ENCODE results near the gene ANGPTL8.

ANGPTL8 gene

GRCh38 chr19:11264452-11265176, 25.2 kb downstream of the ANGPTL8 start:
- H3K4me3 ChIP-seq = no peak overlapping the region
- H3K27me3 ChIP-seq (ENCODE audit: low read depth) = no peaks in the 10 kb centered on the region
- DNase-seq (ENCODE audit: low spot score in 2 of 2) = peak in 1 of 2 experiments; percentile 61
- in situ Hi-C loops (cut with MboI; ENCODE audit: low sequenced_read_pairs) = no loop called here
- H3K9me3 ChIP-seq = no peaks in the 10 kb centered on the region
- no peaks in the 10 kb centered on the region for H3K36me3 ChIP-seq (replicated peaks)
- H3K4me1 ChIP-seq = no peaks in the 10 kb centered on the region; the same call in 1 of the 2 replicates

- no peak for DNase-seq (ENCODE audit: low spot score in 2 of 2)
- no peaks in the 10 kb centered on the region; the same call in 1 of the 2 replicates for H3K4me1 ChIP-seq
- in situ Hi-C loops (cut with MboI; ENCODE audit: low sequenced_read_pairs) = no loop called here
Measured at GRCh38 chr19:11265177-11265784, 25.9 kb downstream of the ANGPTL8 start.

GRCh38 chr19:11265785-11266236, 26.4 kb downstream of the ANGPTL8 start:
- H3K36me3 ChIP-seq (replicated peaks) = no peaks in the 10 kb centered on the region
- no peak for DNase-seq (ENCODE audit: low spot score in 2 of 2)
- H3K4me1 ChIP-seq = no peaks in the 10 kb centered on the region; the same call in 1 of the 2 replicates
- no peak overlapping the region for H3K4me3 ChIP-seq
- H3K27me3 ChIP-seq (ENCODE audit: low read depth) = no peaks in the 10 kb centered on the region
- H3K9me3 ChIP-seq = no peaks in the 10 kb centered on the region
- in situ Hi-C loops (cut with MboI; ENCODE audit: low sequenced_read_pairs) = no loop called here

More at GRCh38 chr19:11265177-11265784, 25.9 kb downstream of the ANGPTL8 start:
- no peaks in the 10 kb centered on the region for H3K27me3 ChIP-seq (ENCODE audit: low read depth)
- H3K9me3 ChIP-seq = no peaks in the 10 kb centered on the region
- no peak overlapping the region for H3K4me3 ChIP-seq
- no peaks in the 10 kb centered on the region for H3K36me3 ChIP-seq (replicated peaks)

GRCh38 chr19:11267316-11268085, 28.1 kb downstream of the ANGPTL8 start:
- no peak for DNase-seq (ENCODE audit: low spot score in 2 of 2)
- H3K36me3 ChIP-seq (replicated peaks) = no peaks in the 10 kb centered on the region
- in situ Hi-C loops (cut with MboI; ENCODE audit: low sequenced_read_pairs) = no loop called here
- no peaks in the 10 kb centered on the region for H3K27me3 ChIP-seq (ENCODE audit: low read depth)
- no peaks in the 10 kb centered on the region for H3K4me1 ChIP-seq
- no peak overlapping the region for H3K4me3 ChIP-seq
- H3K9me3 ChIP-seq = no peaks in the 10 kb centered on the region

GRCh38 chr19:11268783-11269267, 29.4 kb downstream of the ANGPTL8 start:
- Histone ChIP-seq H3K27me3 (ENCODE audit: low read depth) (no peaks in the 10 kb centered on the region), H3K4me3 (no peak overlapping the region), H3K36me3 (replicated peaks) (no peaks in the 10 kb centered on the region), H3K4me1 (no peaks in the 10 kb centered on the region), H3K9me3 (no peaks in the 10 kb centered on the region)
- no peak for DNase-seq (ENCODE audit: low spot score in 2 of 2)
- in situ Hi-C loops (cut with MboI; ENCODE audit: low sequenced_read_pairs) = no loop called here

GRCh38 chr19:11269408-11269807, 30.0 kb downstream of the ANGPTL8 start:
- H3K36me3 ChIP-seq (replicated peaks) = no peaks in the 10 kb centered on the region
- no peak for DNase-seq (ENCODE audit: low spot score in 2 of 2)
- no peak overlapping the region for H3K4me3 ChIP-seq
- in situ Hi-C loops (cut with MboI; ENCODE audit: low sequenced_read_pairs) = no loop called here
- no peaks in the 10 kb centered on the region for H3K4me1 ChIP-seq
- no peaks in the 10 kb centered on the region for H3K9me3 ChIP-seq
- H3K27me3 ChIP-seq (ENCODE audit: low read depth) = no peaks in the 10 kb centered on the region

- no peaks in the 10 kb centered on the region for H3K9me3 ChIP-seq
- in situ Hi-C loops (cut with MboI; ENCODE audit: low sequenced_read_pairs) = no loop called here
Measured at GRCh38 chr19:11273296-11273695, 33.9 kb downstream of the ANGPTL8 start.

GRCh38 chr19:11273989-11274388, 34.6 kb downstream of the ANGPTL8 start:
- in situ Hi-C loops (cut with MboI; ENCODE audit: low sequenced_read_pairs) = no loop called here
- Histone ChIP-seq H3K9me3 (no peaks in the 10 kb centered on the region), H3K27me3 (ENCODE audit: low read depth) (no peaks in the 10 kb centered on the region), H3K36me3 (replicated peaks) (no peaks in the 10 kb centered on the region), H3K4me1 (no peaks in the 10 kb centered on the region), H3K4me3 (no peak overlapping the region)
- DNase-seq (ENCODE audit: low spot score in 2 of 2) = no peak

More at GRCh38 chr19:11273296-11273695, 33.9 kb downstream of the ANGPTL8 start:
- Histone ChIP-seq H3K4me1 (no peaks in the 10 kb centered on the region), H3K4me3 (no peak overlapping the region), H3K36me3 (replicated peaks) (no peaks in the 10 kb centered on the region), H3K27me3 (ENCODE audit: low read depth) (no peaks in the 10 kb centered on the region)
- no peak for DNase-seq (ENCODE audit: low spot score in 2 of 2)

GRCh38 chr19:11274533-11275086, 35.2 kb downstream of the ANGPTL8 start:
- DNase-seq (ENCODE audit: low spot score in 2 of 2) = no peak
- Histone ChIP-seq H3K27me3 (ENCODE audit: low read depth) (no peaks in the 10 kb centered on the region), H3K36me3 (replicated peaks) (no peaks in the 10 kb centered on the region), H3K4me3 (no peak overlapping the region), H3K9me3 (no peaks in the 10 kb centered on the region), H3K4me1 (no peaks in the 10 kb centered on the region)
- in situ Hi-C loops (cut with MboI; ENCODE audit: low sequenced_read_pairs) = no loop called here

- in situ Hi-C loops (cut with MboI; ENCODE audit: low sequenced_read_pairs) = no loop called here
- H3K9me3 ChIP-seq = no peaks in the 10 kb centered on the region
- no peaks in the 10 kb centered on the region for H3K27me3 ChIP-seq (ENCODE audit: low read depth)
- H3K4me3 ChIP-seq = no peak overlapping the region
- no peaks in the 10 kb centered on the region for H3K36me3 ChIP-seq (replicated peaks)
- no peak for DNase-seq (ENCODE audit: low spot score in 2 of 2)
- no peaks in the 10 kb centered on the region for H3K4me1 ChIP-seq
Measured at GRCh38 chr19:11278670-11279069, 39.3 kb downstream of the ANGPTL8 start.

- H3K27me3 ChIP-seq (ENCODE audit: low read depth) = no peaks in the 10 kb centered on the region
- DNase-seq (ENCODE audit: low spot score in 2 of 2) = no peak
- H3K4me1 ChIP-seq = no peaks in the 10 kb centered on the region
- H3K36me3 ChIP-seq (replicated peaks) = no peaks in the 10 kb centered on the region
- H3K4me3 ChIP-seq = no peak overlapping the region
- in situ Hi-C loops (cut with MboI; ENCODE audit: low sequenced_read_pairs) = no loop called here
- no peaks in the 10 kb centered on the region for H3K9me3 ChIP-seq
Measured at GRCh38 chr19:11279505-11280236, 40.3 kb downstream of the ANGPTL8 start.

- Histone ChIP-seq H3K4me3 (no peak overlapping the region), H3K9me3 (no peaks in the 10 kb centered on the region), H3K27me3 (ENCODE audit: low read depth) (no peaks in the 10 kb centered on the region), H3K4me1 (no peaks in the 10 kb centered on the region), H3K36me3 (replicated peaks) (no peaks in the 10 kb centered on the region)
- in situ Hi-C loops (cut with MboI; ENCODE audit: low sequenced_read_pairs) = no loop called here
- no peak for DNase-seq (ENCODE audit: low spot score in 2 of 2)
Measured at GRCh38 chr19:11281356-11282049, 42.1 kb downstream of the ANGPTL8 start.

- Histone ChIP-seq H3K36me3 (replicated peaks) (no peaks in the 10 kb centered on the region), H3K27me3 (ENCODE audit: low read depth) (no peaks in the 10 kb centered on the region), H3K4me3 (no peak overlapping the region), H3K9me3 (no peaks in the 10 kb centered on the region), H3K4me1 (no peaks in the 10 kb centered on the region)
- in situ Hi-C loops (cut with MboI; ENCODE audit: low sequenced_read_pairs) = no loop called here
- DNase-seq (ENCODE audit: low spot score in 2 of 2) = no peak
Measured at GRCh38 chr19:11284515-11284914, 45.1 kb downstream of the ANGPTL8 start.

Measured in HAP-1 (cell line).